Frontal cortex (tissue), 4 donors: ENCODE results near the gene PIH1D1. TPM values are rescaled to one million over a fixed set of nuclear protein-coding genes. Genes with fewer than 3 reads are reported as not detected.
A peak's percentile ranks its signal among the peaks of the same experiment; 100 is the strongest.
"Not testable (repeated sequence)": the region's sequence is repeated elsewhere in the genome, so short reads cannot be mapped to it uniquely, and the experiment has no call there.

ENCODE experiments used
- DNase-seq, 2 donors: peaks; one replicate each; pipeline ENCODE4 v3.0.0; 2012; ENCODE audit warnings: low spot score in 2 of 2
- FAIRE-seq: peaks from 2 replicates; lab custom pipeline; 2012; peaks lifted over from hg19 to GRCh38; lab: Jason Lieb, UNC
- total RNA-seq: library from RNA; depleted of rRNA; stranded (reverse); fragments of >200 nt; gene quantifications from one replicate; pipeline ENCODE4 v1.2.3, GENCODE V29; 2014
- donor health status: control.
- donor health status: control.
- donor health status: control.

The PIH1D1 gene
- total RNA-seq, 1 donor from 2014 or later, result 60.7 TPM

GRCh38 chr19:49459388-49459787, 7.8 kb upstream of the PIH1D1 start:
- no peak for DNase-seq
- no peak for FAIRE-seq

- DNase-seq (no peak), FAIRE-seq (no peak)
These were observed 6.9 kb upstream of the PIH1D1 start for GRCh38 chr19:49458567-49458903.

GRCh38 chr19:49456326-49456725, 4.7 kb upstream of the PIH1D1 start:
- FAIRE-seq (no peak), DNase-seq (no peak)

GRCh38 chr19:49455773-49456172, 4.2 kb upstream of the PIH1D1 start:
- DNase-seq (no peak), FAIRE-seq (no peak)

- no peak for DNase-seq
- FAIRE-seq, result no peak
These were observed 2.2 kb upstream of the PIH1D1 start for GRCh38 chr19:49453757-49454240.

GRCh38 chr19:49453013-49453756, 1.6 kb upstream of the PIH1D1 start, which contains the start of gene ALDH16A1:
Gene ALDH16A1 (plus strand): TSS chr19:49453225. CDS start chr19:49453332, 107 bp downstream.
- FAIRE-seq (no peak), DNase-seq (peak; percentile 93 to 98)

- DNase-seq, result no peak
- no peak for FAIRE-seq
These were observed 1.2 kb downstream of the PIH1D1 start for GRCh38 chr19:49450405-49450804.

GRCh38 chr19:49448432-49448786, 3.2 kb downstream of the PIH1D1 start:
- DNase-seq (no peak), FAIRE-seq (no peak)

- FAIRE-seq (no peak), DNase-seq (no peak)
These were observed 3.9 kb downstream of the PIH1D1 start for GRCh38 chr19:49447485-49448431.

- no peak for FAIRE-seq
- no peak for DNase-seq
These were observed 5.6 kb downstream of the PIH1D1 start for GRCh38 chr19:49445997-49446396.

- not testable (repeated sequence) for DNase-seq, FAIRE-seq
These were observed 7.4 kb downstream of the PIH1D1 start for GRCh38 chr19:49444100-49444700.

- DNase-seq (peak; percentile 90 to 94), FAIRE-seq (no peak)
These were observed 8.1 kb downstream of the PIH1D1 start for GRCh38 chr19:49443366-49444099.

GRCh38 chr19:49442771-49443365, 8.7 kb downstream of the PIH1D1 start:
- FAIRE-seq, result no peak
- peak; percentile 64 to 76 for DNase-seq

GRCh38 chr19:49442354-49442753, 9.3 kb downstream of the PIH1D1 start:
- no peak for DNase-seq
- FAIRE-seq, result no peak

GRCh38 chr19:49441960-49442350, 9.7 kb downstream of the PIH1D1 start:
- FAIRE-seq (no peak), DNase-seq (no peak)

- no peak for FAIRE-seq
- no peak for DNase-seq
These were observed 10.2 kb downstream of the PIH1D1 start, which contains the start of gene SLC17A7 for GRCh38 chr19:49441210-49441959. Gene SLC17A7 (minus strand): TSS chr19:49441527. CDS start chr19:49441379, 148 bp downstream.

- DNase-seq (no peak), FAIRE-seq (no peak)
These were observed 11.0 kb downstream of the PIH1D1 start for GRCh38 chr19:49440439-49441209.

GRCh38 chr19:49439836-49440235, 11.8 kb downstream of the PIH1D1 start:
- FAIRE-seq (no peak), DNase-seq (no peak)
